Stimulated activated CD8-positive, alpha-beta memory T cell treated with anti-CD3 and anti-CD28 coated beads, Interleukin-7, amount 100 ng/mL, for 1 hour (primary cell): ENCODE results near the gene CTNNBL1.
"Not testable (repeated sequence)": the region's sequence is repeated elsewhere in the genome, so short reads cannot be mapped to it uniquely, and the experiment has no call there.

Experiments used
- DNase-seq, 2 donors: peaks; one replicate each; pipeline ENCODE4 v3.0.0-alpha.2; 2020; ENCODE audit warnings: low read depth in 2 of 2

CTNNBL1 gene, protein sequence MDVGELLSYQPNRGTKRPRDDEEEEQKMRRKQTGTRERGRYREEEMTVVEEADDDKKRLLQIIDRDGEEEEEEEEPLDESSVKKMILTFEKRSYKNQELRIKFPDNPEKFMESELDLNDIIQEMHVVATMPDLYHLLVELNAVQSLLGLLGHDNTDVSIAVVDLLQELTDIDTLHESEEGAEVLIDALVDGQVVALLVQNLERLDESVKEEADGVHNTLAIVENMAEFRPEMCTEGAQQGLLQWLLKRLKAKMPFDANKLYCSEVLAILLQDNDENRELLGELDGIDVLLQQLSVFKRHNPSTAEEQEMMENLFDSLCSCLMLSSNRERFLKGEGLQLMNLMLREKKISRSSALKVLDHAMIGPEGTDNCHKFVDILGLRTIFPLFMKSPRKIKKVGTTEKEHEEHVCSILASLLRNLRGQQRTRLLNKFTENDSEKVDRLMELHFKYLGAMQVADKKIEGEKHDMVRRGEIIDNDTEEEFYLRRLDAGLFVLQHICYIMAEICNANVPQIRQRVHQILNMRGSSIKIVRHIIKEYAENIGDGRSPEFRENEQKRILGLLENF

DNA sequence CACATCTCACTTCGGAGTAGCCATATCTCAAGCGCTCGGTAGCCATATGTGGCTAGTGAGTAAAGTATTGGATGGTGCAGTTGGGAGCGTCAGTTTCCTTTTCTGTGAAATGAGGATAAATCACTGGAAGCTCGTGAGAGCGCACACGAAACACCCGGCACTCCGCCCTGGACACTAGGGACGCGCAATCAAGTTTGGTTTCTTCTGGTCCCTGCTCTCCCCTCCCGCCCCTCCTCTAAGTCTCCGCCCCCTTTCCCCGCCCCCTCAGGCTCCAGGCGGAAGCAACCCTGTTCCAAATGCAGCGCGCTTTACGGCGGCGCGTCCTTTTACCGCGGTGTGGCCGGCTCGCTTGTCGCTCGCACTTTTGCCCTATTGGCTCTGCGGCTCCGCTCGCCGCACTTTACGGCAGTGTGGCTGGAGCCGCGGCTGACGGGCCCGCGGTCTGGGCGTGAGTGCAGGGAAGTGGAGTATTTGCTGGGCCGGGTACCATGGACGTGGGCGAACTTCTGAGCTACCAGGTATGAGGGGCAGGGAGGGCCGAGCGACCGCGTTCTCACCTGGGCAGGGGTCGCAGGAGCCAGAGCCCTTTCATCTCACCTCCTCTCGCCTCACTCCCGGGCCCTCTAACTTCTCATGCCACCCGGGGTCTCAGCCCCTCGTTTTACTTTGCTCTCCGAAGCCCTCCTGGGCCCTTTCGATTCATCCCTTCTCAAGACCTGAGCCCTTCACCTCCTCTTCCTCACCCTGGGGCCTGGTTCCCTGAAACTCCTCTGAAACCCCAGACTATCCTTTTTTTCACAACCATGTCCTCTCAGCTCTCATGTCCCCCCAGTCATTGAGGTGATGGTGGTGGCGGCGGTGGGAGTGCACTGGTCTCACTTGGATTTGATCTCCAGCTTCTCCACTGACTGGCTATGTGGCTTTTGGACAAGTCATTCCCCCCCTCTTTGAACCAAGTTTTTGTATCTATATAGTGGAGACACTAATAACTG, at the start of gene CTNNBL1:
TSS of gene CTNNBL1 (plus strand) at position 396 of the 992 bp plus-strand sequence. CDS start at position 489, 93 bp downstream.
- peak; percentile 91 to 92 for DNase-seq

DNA sequence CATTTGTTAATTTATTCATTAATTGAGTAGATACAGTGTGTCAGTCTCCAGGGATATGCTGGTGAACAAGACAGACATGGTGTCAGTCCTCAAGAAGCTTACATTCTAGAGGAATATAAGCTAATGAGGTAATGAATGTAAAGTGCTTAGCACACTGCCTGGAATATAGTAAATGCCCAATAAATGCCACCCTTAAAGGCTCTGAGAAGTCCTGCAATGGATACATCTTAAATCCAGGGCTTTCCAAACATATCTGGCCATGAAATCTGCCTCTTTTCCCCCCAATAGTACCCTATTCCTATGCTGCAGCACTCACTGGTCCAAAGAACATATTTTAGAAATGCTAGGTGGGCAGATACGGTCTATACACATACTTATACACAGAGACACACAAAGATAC, 49.2 kb upstream of the CTNNBL1 start:
- no peak for DNase-seq

DNA sequence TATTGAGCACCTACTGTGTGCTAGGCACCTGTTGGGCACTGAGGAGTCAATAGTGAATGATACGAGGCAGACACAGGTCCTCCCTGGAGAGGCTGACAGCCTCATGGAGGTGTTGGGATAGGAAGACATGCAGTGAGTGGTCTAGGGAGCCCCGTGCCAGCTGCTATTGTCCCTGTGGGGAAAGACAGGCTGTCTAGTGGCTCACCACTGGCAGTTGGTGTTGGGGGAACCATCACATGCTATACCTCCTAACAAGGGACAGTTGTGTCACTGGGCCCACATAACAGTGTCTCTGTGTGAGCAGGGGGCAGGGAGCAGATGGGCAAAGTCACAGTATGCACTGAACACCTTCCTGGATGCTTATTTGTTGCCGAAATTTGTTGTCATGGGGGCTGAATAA, 45.9 kb upstream of the CTNNBL1 start:
- no peak for DNase-seq

DNA sequence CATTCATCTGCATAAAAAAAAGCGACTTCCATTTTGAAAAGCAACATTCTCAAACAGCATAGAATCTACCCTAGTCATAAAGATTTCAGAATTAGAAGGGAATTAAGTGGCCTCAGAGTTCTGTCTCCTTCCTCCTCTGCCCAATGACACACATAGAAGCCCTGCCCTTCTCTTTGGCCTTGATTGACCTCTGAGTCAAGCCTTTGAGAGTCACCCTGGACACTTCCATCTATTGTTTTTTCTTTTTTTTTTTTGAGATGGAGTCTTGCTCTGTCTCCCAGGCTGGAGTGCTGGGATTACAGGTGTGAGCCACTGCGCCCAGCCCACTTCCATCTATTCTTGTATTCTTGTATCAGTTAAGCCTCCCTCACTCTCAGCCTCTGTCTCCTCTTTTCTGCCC, 44.8 kb upstream of the CTNNBL1 start:
- no peak for DNase-seq

DNA sequence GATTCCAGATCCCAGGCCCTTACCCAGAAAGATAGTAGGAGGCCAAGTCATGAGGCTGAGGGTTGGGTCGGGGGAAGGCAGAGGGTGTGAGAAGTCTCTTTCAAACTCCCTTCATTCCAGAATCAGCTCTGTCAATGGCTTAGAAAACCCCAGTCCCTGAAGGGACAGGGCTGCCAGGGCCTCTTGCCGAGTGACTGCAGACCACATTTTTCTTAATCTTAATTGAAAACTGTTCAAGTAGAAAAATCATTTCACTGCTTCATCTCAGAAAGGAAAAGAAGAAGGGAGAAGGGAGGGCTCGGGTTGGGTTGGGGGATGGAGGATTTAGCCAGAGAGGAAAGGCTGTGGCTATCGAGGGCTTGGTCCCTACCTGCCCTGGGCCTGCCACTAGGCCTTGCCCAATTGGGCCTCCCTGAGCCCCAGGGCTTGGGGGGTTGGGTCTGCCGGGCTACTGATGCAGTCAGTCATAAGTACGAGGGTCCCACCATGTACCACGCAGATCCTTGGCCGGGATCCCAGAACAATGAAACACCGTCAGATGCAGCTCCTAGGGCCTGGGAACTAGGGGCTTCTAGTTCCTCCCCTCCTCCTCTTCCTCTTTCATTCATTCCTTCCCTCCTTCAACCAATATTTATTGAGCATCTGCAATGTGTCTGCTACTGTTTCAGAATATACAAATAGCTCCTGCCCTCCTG, 44.0 kb upstream of the CTNNBL1 start:
- no peak for DNase-seq

DNA sequence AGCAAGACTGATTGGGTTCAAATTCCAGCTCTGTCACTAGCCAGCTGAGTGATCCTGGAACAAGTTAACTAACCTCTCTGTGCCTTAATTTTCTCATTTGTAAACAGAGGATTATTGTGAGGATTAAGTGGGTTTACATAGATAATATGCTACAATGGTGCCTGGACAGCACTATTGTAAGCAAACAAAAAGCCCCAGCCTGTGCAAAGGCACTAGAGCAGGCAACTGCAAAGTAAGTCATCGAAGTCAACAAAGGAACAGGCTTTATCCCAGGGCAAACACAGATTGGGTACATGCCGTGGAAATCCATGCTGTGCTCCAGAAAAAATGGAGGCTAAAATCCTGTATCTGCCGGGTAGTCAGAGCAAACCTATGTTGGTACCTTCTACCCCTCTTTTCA, 43.2 kb upstream of the CTNNBL1 start:
- no peak for DNase-seq

DNA sequence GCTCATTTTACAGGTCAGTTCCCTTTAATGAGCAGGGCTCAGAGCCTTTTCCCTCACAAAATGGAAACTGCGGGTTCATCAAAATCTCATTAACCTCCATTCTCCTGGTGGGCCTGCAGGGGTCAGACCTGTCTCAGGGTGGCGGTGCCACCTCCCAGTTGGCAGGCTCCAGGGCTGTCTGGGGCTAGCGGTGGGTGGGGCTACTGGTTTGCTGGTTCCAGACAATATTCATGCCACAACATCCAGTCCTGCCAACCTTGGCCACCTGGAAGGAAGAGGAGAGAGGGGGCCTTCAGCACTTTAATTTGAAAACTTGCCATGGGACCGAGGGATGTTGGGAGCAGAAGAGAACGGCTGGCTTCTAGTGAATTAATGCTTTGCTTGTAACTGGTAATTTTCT, 41.9 kb upstream of the CTNNBL1 start:
- no peak for DNase-seq

DNA sequence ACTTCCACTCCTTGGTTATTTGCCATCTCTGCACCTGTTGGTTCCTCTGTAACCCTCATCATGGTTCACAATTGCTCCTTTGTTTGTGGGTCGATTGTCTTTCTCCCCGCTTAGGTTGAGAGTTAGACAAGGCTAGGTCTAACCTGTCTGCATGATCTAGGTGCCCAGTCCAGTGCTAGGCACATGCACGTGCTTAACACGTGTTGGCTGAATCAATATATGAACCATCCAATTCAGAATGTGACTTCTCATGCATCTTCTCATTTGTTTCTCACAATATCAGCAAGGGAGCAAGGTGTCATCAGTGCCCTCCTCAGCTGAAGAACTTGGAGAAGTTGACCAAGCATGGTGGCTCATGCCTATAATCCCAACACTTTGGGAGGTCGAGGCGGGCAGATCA, 36.9 kb upstream of the CTNNBL1 start:
- DNase-seq, result no peak

DNA sequence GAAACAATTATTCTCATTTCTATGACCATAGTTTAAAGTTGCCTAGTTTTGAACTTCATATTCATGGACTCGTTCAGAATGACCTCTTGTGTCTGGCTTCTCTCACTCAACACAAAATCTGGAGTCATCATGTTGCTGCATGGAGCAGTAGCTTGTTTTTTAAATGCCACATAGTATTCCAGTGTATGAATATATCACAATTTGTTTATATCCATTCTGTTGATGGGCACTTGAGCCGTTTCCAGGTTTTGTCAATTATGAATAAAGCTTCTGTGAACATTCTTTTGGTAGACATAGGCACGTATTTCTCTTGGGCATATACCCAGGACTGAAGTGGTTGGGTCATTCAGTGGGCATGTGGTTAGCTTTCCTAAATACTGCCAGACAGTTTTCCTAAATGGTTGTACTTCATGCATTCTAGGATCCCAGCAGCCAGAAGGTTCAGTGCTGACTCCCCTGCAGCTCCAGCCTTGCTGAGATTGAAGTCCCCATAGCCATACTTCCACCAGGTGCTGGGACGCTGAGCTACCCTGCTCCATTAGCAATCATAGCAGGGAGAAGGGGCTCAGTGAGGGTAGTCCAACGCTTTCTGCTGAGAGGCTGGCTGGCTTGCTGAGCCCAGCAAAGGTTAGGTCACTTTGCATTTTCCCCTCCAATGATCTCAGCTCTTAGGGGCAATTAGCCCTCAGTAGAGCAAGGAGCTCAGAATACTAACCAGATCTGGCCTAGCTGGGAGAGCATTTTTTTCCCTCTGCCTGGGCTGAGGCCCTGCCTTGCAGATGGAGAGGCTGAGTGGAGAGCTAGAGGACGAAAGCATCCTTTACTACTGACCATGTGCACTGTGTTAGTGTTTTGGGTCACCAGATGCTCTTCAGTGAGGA, 35.7 kb upstream of the CTNNBL1 start:
- DNase-seq, result no peak

DNA sequence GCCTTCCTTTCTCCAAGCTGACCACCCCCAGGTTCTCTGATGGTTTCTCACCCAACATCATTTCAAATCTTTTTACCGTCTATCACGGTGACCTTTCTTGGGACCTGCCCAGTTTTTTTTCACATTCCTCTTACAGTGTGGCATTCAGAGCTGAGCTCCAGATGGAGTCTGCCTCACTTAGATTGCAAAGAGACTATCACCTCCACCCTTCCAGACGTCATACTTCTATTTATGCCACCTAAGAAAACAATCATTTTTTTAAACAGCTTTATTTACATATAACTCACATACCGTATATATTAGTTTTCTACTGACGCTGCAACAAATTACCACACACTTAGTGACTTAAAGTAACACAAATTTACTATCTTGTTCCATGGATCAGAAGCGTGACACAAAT, 32.3 kb upstream of the CTNNBL1 start:
- no peak for DNase-seq

DNA sequence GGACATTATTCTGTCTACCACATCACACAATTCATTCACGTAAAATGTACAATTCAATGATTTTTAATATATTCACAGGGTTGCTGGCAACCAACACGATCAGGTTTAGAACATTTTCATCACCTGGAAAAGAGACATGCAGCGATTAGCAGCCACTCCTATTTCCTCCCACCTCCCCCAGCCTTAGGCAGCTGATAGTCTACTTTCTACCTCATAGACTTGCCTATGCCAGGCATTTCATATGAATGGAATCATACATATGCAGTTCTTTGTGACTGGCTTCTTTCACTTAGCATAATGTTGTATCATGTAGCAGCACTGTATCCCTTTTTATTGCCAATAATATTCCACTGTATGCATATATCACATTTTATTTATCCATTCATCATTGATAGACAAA, 31.5 kb upstream of the CTNNBL1 start:
- DNase-seq, result no peak

DNA sequence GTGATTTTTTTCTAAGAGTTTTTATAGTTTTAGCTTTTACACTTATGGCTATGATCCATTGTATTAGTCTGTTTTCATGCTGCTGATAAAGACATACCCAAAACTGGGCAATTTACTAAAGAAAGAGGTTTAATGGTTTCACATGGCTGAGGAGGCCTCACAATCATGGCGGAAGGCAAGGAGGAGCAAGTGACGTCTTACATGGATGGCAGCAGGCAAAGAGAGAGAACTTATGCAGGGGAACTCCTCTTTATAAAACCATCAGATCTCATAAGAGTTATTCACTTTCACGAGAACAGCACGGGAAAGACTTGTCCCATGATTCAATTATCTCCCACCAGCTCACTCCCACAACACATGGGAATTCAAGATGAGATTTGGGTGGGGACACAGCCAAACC, 29.2 kb upstream of the CTNNBL1 start:
- DNase-seq, result not testable (repeated sequence)

DNA sequence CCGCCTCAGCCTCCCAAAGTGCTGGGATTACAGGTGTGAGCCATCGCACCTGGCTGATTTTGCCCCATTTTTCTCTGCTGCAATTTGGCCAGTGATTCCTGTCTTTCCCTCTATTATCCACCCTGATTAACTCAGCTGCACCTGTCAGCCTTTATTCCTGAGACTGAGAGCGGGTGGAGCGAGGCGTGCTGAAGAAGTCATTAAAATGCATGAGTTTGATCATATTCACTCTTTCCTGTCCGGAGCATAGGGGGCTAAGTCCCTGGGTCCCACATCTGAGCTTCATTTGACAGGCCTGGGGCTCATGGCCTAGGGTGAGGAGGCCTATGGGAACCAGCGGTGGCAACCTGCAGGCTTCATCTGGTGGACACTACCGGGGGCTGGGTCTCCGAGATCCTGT, 25.7 kb upstream of the CTNNBL1 start:
- no peak for DNase-seq

DNA sequence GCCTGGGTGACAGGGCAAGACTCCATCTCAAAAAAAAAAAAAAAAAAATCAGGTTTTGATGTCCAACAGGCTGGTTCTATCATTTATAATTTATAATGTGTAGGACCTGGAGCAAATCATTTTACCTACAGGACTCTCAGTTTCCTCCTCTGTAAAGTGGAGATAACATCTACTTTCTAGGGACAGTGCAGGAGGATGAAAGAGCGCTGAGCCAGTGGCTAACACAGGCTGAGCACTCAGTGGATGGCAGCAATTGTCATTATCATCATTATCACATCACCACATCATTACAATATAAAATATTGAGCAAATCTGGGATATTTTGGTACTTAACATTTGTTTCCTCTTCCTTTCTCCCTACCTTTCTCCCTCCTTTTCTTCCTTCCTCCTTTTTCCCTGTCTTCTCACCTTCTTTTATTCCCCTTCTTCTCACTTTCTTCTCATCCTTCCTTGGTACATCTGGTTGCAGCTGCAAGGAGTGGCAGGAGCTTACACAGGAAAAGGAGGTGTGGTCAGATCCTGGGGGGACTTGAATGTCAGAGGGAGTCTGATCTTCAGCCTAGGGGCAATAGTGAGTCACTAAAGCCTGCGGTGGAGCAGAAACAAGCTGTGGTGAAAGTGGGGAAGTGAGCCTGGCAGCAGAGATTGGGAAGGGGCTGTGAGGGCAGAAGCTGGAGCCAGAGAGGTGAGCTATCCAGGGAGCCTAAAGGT, 24.6 kb upstream of the CTNNBL1 start:
- DNase-seq, result no peak

DNA sequence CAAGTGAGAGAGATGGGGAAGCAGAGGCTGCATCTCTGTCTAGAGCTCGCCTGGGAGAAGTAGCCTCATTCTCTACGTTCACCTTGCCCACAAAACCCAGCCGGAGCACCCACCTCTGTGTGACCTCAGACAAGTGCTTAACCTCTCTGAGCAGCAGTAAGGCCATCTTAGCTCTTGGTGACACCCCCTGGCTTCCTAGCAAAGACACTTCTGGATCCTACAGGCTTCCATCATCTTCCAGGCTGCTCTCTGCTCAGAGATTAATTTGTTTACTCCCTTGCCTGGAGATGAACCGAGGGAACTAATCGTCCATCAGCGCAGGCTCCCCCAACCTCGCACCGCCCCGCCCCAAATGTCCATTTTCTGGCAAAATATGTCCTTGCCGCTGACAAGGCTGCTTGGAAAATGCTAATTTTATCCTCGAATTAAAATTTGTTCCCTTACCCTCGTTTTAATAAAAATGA, 24.0 kb upstream of the CTNNBL1 start:
- no peak for DNase-seq

DNA sequence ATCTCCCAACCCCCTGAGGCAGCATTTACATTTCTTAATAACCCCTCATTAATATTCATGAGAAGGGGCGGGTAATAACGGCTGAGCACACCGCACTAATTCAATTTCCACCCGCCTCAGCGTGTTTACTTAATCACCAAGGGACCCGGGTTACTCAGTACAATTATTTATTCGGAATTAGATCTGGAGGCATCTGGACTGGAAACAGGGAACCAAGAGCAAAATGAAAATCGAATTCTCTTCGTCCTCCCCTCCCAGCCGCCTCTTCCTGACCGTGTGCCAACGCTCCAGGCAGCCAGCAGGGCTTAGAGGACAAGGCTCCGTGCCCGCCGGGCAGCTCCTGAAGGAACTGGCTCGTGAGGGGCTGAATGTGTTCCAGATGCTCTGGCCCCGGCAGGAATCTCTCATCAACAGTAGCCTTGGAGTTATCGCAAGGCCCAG, 23.5 kb upstream of the CTNNBL1 start:
- no peak for DNase-seq

DNA sequence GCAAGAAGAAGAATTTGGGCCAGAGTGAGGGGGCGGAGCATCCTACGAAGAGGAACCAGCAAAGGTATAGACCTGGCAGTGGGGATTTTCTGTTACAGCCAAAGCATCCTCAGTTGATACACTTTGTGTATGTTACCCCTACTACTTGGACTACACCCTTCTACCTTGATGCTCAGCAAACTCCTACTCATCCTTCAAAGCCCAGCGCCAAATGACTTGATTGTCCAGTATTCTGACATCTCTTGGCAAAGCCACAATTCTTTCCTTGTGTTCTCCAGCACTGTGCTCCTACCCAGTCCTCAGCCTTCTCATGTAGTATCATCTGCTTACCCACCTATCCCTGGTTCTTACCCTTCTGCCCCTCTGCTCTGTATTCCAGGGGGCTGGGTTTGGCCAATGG, 21.7 kb upstream of the CTNNBL1 start:
- no peak for DNase-seq

DNA sequence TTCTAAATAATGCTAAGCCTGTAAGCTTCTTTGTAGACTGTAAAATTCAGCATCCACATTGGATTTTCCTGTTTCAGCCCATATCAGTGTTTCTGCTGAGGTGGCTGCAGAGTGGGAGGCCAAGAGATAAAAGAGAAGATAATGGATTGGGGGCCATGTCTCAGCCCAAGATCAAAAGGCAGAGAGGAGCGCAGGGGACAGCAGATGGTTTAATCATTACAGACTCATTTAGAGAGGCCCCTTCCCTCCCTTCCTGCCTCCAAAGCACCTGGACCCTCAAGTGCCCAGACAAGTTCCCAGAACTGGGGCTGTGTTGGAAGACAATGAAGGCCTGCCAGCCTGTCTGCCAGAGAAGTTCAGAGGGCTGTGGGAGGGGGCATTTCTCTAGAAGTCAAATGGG, 20.4 kb upstream of the CTNNBL1 start:
- DNase-seq, result no peak

DNA sequence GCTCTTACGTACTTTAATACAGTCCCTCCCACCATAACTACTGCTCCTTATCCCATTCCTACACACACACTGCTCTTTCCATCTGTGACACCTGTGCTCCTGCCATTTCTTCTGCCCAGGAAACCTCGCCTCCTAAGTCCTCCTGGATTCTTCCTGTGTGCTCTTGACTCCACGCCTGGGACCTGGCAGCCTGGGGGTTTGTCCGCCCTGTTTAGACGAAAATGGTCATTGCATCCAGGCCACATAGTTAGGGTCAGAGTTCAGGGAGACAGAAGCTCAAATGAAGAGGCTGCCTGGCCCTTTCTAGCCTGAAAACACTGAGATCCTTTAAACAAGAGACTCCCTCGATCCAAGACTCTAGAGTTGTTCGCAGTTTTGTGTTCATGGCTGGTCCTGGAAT, 17.4 kb upstream of the CTNNBL1 start:
- no peak for DNase-seq
